ENCODE data around the gene NFE2L3.
"Not testable (repeated sequence)": the region's sequence is repeated elsewhere in the genome, so short reads cannot be mapped to it uniquely, and the experiment has no call there.

The NFE2L3 gene

GRCh38 chr7:26169271-26169670 lies 17.3 kb downstream of the NFE2L3 start:
- DNase-seq, result no peak

GRCh38 chr7:26170663-26171062 lies 18.7 kb downstream of the NFE2L3 start:
- no peak for DNase-seq

GRCh38 chr7:26171601-26172000 lies 19.6 kb downstream of the NFE2L3 start:
- no peak for DNase-seq

- DNase-seq, result no peak
Observed at GRCh38 chr7:26172048-26172447, 20.1 kb downstream of the NFE2L3 start.

- not testable (repeated sequence) for DNase-seq
Observed at GRCh38 chr7:26175903-26176302, 23.9 kb downstream of the NFE2L3 start.

- DNase-seq, result not testable (repeated sequence)
Observed at GRCh38 chr7:26176696-26177095, 24.7 kb downstream of the NFE2L3 start.

- not testable (repeated sequence) for DNase-seq
Observed at GRCh38 chr7:26177269-26177668, 25.3 kb downstream of the NFE2L3 start.

- no peak for DNase-seq
Observed at GRCh38 chr7:26178272-26178960, 26.4 kb downstream of the NFE2L3 start.

- DNase-seq, result no peak
Observed at GRCh38 chr7:26179422-26179821, 27.4 kb downstream of the NFE2L3 start.

GRCh38 chr7:26179826-26180497 lies 28.0 kb downstream of the NFE2L3 start:
- no peak for DNase-seq

GRCh38 chr7:26180792-26181198 lies 28.8 kb downstream of the NFE2L3 start:
- DNase-seq, result no peak

- DNase-seq, result no peak
Observed at GRCh38 chr7:26181474-26182227, 29.7 kb downstream of the NFE2L3 start.

GRCh38 chr7:26182283-26182682 lies 30.3 kb downstream of the NFE2L3 start:
- no peak for DNase-seq

- DNase-seq, result no peak
Observed at GRCh38 chr7:26182706-26183105, 30.7 kb downstream of the NFE2L3 start.

GRCh38 chr7:26183545-26184280 lies 31.7 kb downstream of the NFE2L3 start:
- DNase-seq, result no peak

- DNase-seq, result not testable (repeated sequence)
Observed at GRCh38 chr7:26184281-26185101, 32.5 kb downstream of the NFE2L3 start.

GRCh38 chr7:26185131-26185843 lies 33.3 kb downstream of the NFE2L3 start:
- DNase-seq, result no peak

- no peak for DNase-seq
Observed at GRCh38 chr7:26185844-26186180, 33.8 kb downstream of the NFE2L3 start.

GRCh38 chr7:26186364-26187311 lies 34.6 kb downstream of the NFE2L3 start:
- DNase-seq, result no peak
